HG02763 (cell line): ENCODE results near the gene GPHN.

ENCODE experiments used
- ATAC-seq: cut with Tn5 transposase; IDR thresholded peaks from one replicate; pipeline ENCODE4 v1.9.1; 2021; ENCODE audit warnings: mild to moderate bottlenecking, moderate library complexity; ENCODE audit not compliant: unreplicated experiment

Gene GPHN

GRCh38 chr14:66507722-66508546 is at the start of gene GPHN:
Gene GPHN, plus strand, starts transcription at chr14:66508147.
- ATAC-seq: peak; percentile 85

- no peak for ATAC-seq
Observed at GRCh38 chr14:66459603-66460002, 48.3 kb upstream of the GPHN start.

GRCh38 chr14:66464261-66464660 is 43.7 kb upstream of the GPHN start:
- no peak for ATAC-seq

GRCh38 chr14:66468778-66469367 is 39.1 kb upstream of the GPHN start:
- no peak for ATAC-seq

GRCh38 chr14:66471584-66471983 is 36.4 kb upstream of the GPHN start:
- ATAC-seq: no peak

- no peak for ATAC-seq
Observed at GRCh38 chr14:66472251-66472650, 35.7 kb upstream of the GPHN start.

- ATAC-seq: no peak
Observed at GRCh38 chr14:66473223-66473622, 34.7 kb upstream of the GPHN start.

- no peak for ATAC-seq
Observed at GRCh38 chr14:66476964-66477363, 31.0 kb upstream of the GPHN start.

- no peak for ATAC-seq
Observed at GRCh38 chr14:66477567-66477966, 30.4 kb upstream of the GPHN start.

GRCh38 chr14:66482873-66483272 is 25.1 kb upstream of the GPHN start:
- ATAC-seq: no peak

- ATAC-seq: no peak
Observed at GRCh38 chr14:66483322-66483721, 24.6 kb upstream of the GPHN start.

GRCh38 chr14:66485029-66485428 is 22.9 kb upstream of the GPHN start:
- ATAC-seq: no peak

- no peak for ATAC-seq
Observed at GRCh38 chr14:66485910-66486421, 22.0 kb upstream of the GPHN start, which contains the start of gene CCDC196. Gene CCDC196, plus strand, starts transcription at chr14:66486371. Its CDS starts 132 bp downstream, at chr14:66486503.

GRCh38 chr14:66487164-66487563 is 20.8 kb upstream of the GPHN start:
- ATAC-seq: no peak

GRCh38 chr14:66490143-66491111 is 17.5 kb upstream of the GPHN start:
- no peak for ATAC-seq

GRCh38 chr14:66493750-66494149 is 14.2 kb upstream of the GPHN start:
- ATAC-seq: no peak

GRCh38 chr14:66495218-66496098 is 12.5 kb upstream of the GPHN start:
- peak; percentile 80 for ATAC-seq

GRCh38 chr14:66496188-66496807 is 11.6 kb upstream of the GPHN start:
- no peak for ATAC-seq

- ATAC-seq: no peak
Observed at GRCh38 chr14:66496911-66497310, 11.0 kb upstream of the GPHN start.

- no peak for ATAC-seq
Observed at GRCh38 chr14:66498311-66498710, 9.6 kb upstream of the GPHN start.
